ENCODE measurements around the gene XK. TPM values are rescaled to one million over a fixed set of nuclear protein-coding genes. Genes with fewer than 3 reads are reported as not detected.
A peak's percentile ranks its signal among the peaks of the same experiment; 100 is the strongest.
"Not testable (repeated sequence)": the region's sequence is repeated elsewhere in the genome, so short reads cannot be mapped to it uniquely, and the experiment has no call there.

The XK gene
- total RNA-seq, 4 donors from 2014 or later, result 36.3 to 54.3 (median 39.9) TPM

DNA sequence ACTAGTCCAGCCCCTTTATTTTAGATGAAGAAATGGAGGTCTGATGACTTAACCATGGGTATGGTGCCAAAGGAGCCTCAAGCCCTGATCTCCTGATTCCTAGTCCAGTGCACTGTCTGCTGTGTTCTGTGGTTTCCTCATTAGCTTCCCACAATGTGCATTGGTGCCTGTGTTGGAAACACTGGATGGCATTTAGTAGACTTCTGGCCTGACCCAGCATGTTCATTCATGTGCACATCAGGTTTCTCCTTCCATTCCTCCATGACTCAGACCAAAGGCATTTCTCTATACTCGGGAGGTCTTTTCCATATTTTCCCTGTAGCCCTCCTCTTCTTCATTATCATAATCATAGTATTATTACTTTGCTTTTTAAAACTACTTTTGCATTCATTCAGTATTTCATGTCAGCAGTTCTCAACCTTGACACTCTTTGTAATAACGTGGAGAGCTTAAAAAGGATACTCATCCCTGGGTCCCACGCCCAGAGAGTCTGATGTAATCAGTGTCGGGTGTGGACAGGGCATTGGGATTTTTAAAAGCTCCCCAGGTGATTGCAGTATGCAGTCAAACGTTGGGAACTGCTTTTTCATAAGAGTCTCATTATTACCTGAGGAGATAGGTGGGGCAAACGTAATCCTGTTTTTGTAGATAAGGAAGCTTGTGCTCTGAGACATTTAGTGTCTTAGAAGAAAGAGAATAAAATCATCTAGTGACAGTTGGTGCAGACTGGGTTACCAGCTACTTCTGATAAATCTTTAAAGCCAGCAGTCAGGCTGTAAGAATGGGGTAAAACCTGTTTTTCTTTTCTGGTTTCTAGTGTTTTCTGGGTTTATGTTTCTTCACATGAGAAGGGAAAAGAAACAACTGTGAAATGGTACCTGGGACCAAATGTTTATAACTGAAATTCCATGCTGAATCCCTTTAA, 40.9 kb upstream of the XK start:
- DNase-seq, result peak; percentile 29
- in situ Hi-C loops (cut with MboI; ENCODE audit: low pct_ligation_motif_present in 1 of 4, low pct_unique_long_range_greater_than_20kb in 1 of 4, low sequenced_read_pairs in 3 of 4) (loop anchor here in 1 of 4 donors (25.0 kb wide), 1 partner anchor 93 kb away; no protein-coding TSS in a partner anchor), intact Hi-C loops (cut with DNase I; ENCODE audit: low total_unique reads) (no loop called here)
- Histone ChIP-seq H3K4me3 (no peak overlapping the region), H3K9me3 (no peaks in the 10 kb centered on the region), H3K36me3 (no peaks in the 10 kb centered on the region), H3K27me3 (no peaks in the 10 kb centered on the region), H3K27ac (no peak overlapping the region), H3K4me1 (no peaks in the 10 kb centered on the region)
- TF ChIP-seq EP300 (IDR thresholded peaks at IDR 0.05; ENCODE audit: low read depth) (no peak), CTCF (IDR thresholded peaks at IDR 0.05) (no peak), POLR2A (IDR thresholded peaks at IDR 0.05) (no peak), POLR2AphosphoS5 (IDR thresholded peaks at IDR 0.05) (no peak)
- 0 to 42% methylated on average over 1 to 6 of the region's 6 CpGs for WGBS, 2 donors (ENCODE audit: low coverage in 1 of 2)

GRCh38 chrX:37646254-37646653, 39.3 kb upstream of the XK start:
- no peak for DNase-seq
- H3K36me3 ChIP-seq, result no peaks in the 10 kb centered on the region
- no peak for TF ChIP-seq EP300 (IDR thresholded peaks at IDR 0.05; ENCODE audit: low read depth)
- peak in 3 of 5 experiments; percentile 12 to 34 (median 21) for TF ChIP-seq CTCF (IDR thresholded peaks at IDR 0.05)
- H3K9me3 ChIP-seq, result no peaks in the 10 kb centered on the region
- intact Hi-C loops (cut with DNase I; ENCODE audit: low total_unique reads), result no loop called here
- H3K4me3 ChIP-seq, result no peak overlapping the region
- H3K4me1 ChIP-seq, result no peaks in the 10 kb centered on the region
- no peak overlapping the region for H3K27ac ChIP-seq
- in situ Hi-C loops (cut with MboI; ENCODE audit: low pct_ligation_motif_present in 1 of 4, low pct_unique_long_range_greater_than_20kb in 1 of 4, low sequenced_read_pairs in 3 of 4), result loop anchor here in 1 of 4 donors (25.0 kb wide), 1 partner anchor 91 kb away; no protein-coding TSS in a partner anchor
- H3K27me3 ChIP-seq, result no peaks in the 10 kb centered on the region

DNA sequence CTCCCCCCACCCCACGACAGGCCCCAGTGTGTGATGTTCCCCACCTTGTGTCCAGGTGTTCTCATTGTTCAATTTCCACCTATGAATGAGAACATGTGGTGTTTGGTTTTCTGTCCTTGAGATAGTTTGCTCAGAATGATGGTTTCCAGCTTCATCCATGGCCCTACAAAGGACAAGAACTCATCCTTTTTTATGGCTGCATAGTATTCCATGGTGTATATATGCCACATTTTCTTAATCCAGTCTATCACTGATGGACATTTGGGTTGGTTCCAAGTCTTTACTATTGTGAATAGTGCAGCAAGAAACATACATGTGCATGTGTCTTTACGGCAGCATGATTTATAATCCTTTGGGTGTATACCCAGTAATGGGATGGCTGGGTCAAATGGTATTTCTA, 34.7 kb upstream of the XK start:
- in situ Hi-C loops (cut with MboI; ENCODE audit: low pct_ligation_motif_present in 1 of 4, low pct_unique_long_range_greater_than_20kb in 1 of 4, low sequenced_read_pairs in 3 of 4); intact Hi-C loops (cut with DNase I; ENCODE audit: low total_unique reads): not testable (repeated sequence)

DNA sequence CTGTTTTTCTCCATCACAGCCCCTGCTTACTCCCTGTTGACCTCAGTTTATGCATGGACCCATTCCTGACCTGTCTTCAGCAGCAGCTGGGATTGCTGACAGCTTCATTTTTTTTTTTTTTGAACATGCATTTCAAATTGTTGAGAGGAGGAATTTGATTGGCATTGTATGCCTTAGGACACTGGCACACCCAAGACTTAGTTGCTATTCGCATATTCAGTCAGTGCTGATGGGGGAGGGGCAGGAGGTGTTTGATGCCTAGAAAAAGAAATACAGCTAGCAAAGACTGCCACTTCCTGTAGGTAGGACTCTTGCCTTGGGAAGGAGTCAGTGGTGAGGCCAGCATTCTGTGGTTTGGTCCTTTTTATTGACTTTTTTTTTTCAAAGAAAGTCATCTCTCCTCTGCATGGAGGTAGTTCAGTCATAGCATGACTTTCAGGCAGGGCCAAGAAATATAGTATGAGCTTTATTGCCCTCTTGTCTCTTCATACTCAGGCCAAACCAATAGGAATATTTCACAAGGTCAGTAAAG, 33.6 kb upstream of the XK start:
- TF ChIP-seq CTCF (IDR thresholded peaks at IDR 0.05), result no peak
- no peak for TF ChIP-seq POLR2AphosphoS5 (IDR thresholded peaks at IDR 0.05)
- no peak for TF ChIP-seq POLR2A (IDR thresholded peaks at IDR 0.05)
- TF ChIP-seq EP300 (IDR thresholded peaks at IDR 0.05; ENCODE audit: low read depth), result no peak
- H3K27ac ChIP-seq, result no peak overlapping the region
- no peaks in the 10 kb centered on the region for H3K36me3 ChIP-seq
- in situ Hi-C loops (cut with MboI; ENCODE audit: low pct_ligation_motif_present in 1 of 4, low pct_unique_long_range_greater_than_20kb in 1 of 4, low sequenced_read_pairs in 3 of 4) (no loop called here), intact Hi-C loops (cut with DNase I; ENCODE audit: low total_unique reads) (no loop called here)
- H3K9me3 ChIP-seq, result no peaks in the 10 kb centered on the region
- no peak overlapping the region for H3K4me3 ChIP-seq
- 71% methylated on average over 1 of the region's 1 CpG; no CpG with 5 or more reads in 1 of the 2 donors for WGBS, 2 donors (ENCODE audit: low coverage in 1 of 2)
- H3K27me3 ChIP-seq, result no peaks in the 10 kb centered on the region
- no peaks in the 10 kb centered on the region for H3K4me1 ChIP-seq
- no peak for DNase-seq

More for the DNA sequence above, 34.7 kb upstream of the XK start:
- WGBS, 2 donors (ENCODE audit: low coverage in 1 of 2), result 83 to 100% methylated on average over 1 to 2 of the region's 2 CpGs
- H3K4me1 ChIP-seq, H3K9me3 ChIP-seq, H3K4me3 ChIP-seq, H3K27me3 ChIP-seq, H3K27ac ChIP-seq, H3K36me3 ChIP-seq, DNase-seq: not testable (repeated sequence)
